ENCODE results near the gene COPS4. TPM values are rescaled to one million over a fixed set of nuclear protein-coding genes. Genes with fewer than 3 reads are reported as not detected.

The COPS4 gene
- total and polyA plus RNA-seq, 2 of the 8 experiments (the other 6 are each of a cell fraction or from before 2014, with no cell fraction given): 14.9 to 28.3 TPM

- no peaks in the 10 kb centered on the region for H3K9me3 ChIP-seq (ENCODE audit: insufficient read depth in 2 of 2, low read depth in 1 of 2, low read length in 1 of 2)
- no peaks in the 10 kb centered on the region for H3K79me1 ChIP-seq (ENCODE audit: low read depth, low read length)
- ChIA-PET CTCF (ENCODE audit: partially characterized antibody) (interaction anchor here (1.2 kb wide), 1 partner anchor 135 kb away, joined by 3 read pairs; no protein-coding TSS in a partner anchor), POLR2A (ENCODE audit: partially characterized antibody) (interaction anchor here (0.6 to 1.6 kb wide), 4 partner anchors 13 to 247 kb away, joined by 3 to 4 read pairs (median 3); partner anchors contain the start of gene COPS4)
- H3K18ac ChIP-seq (ENCODE audit: extremely low read depth, low read length): no peak overlapping the region; the same call in 1 of the 2 replicates
- DNase-seq (ENCODE audit: low read depth in 1 of 2, low spot score in 2 of 2) (peak in 1 of 2 experiments; percentile 56), FAIRE-seq (no peak)
- no peaks in the 10 kb centered on the region for H3K23me2 ChIP-seq (ENCODE audit: low read depth, low read length)
- H3K36me3 ChIP-seq (ENCODE audit: control insufficient read depth in 2 of 4, insufficient read depth in 4 of 4, low read length in 3 of 4): no peaks in the 10 kb centered on the region
- H2BK20ac ChIP-seq (ENCODE audit: low read length): no peak overlapping the region; the same call in 1 of the 2 replicates
- WGBS, 2 experiments (ENCODE audit: extremely low coverage in 1 of 2, insufficient coverage in 1 of 2, insufficient read length in 1 of 2, insufficient replicate concordance in 2 of 2, low coverage in 1 of 2, low lambda C conversion rate in 2 of 2, missing lambda C conversion rate in 1 of 2): 79% methylated on average over 8 of the region's 8 CpGs; no CpG with 5 or more reads in 1 of the 2 experiments
- peak overlapping the region; percentile 88; the same call in 1 of the 2 replicates for H2BK15ac ChIP-seq (ENCODE audit: low read length)
- H2BK5ac ChIP-seq (ENCODE audit: low read depth, low read length): no peak overlapping the region
- no peaks in the 10 kb centered on the region for H4K20me1 ChIP-seq (replicated peaks in 1 of 2; ENCODE audit: control insufficient read depth in 1 of 2, insufficient read depth in 2 of 2, low read length in 2 of 2)
- no peak overlapping the region for H2BK120ac ChIP-seq (replicated peaks; ENCODE audit: low read depth, low read length)
- no peak overlapping the region; a peak in 1 of 8 replicates for H3K4me3 ChIP-seq (ENCODE audit: extremely low read depth in 1 of 4, insufficient read depth in 2 of 4, low read depth in 3 of 4, low read length in 4 of 4)
- H3K4me2 ChIP-seq (ENCODE audit: insufficient read depth in 1 of 2, low read depth in 2 of 2, low read length in 2 of 2): peak overlapping the region; percentile 27 to 32; a peak in 2 of 4 replicates
- no peak overlapping the region for H3K56ac ChIP-seq (replicated peaks; ENCODE audit: insufficient read length, low read depth, low read length)
- H2AFZ ChIP-seq (ENCODE audit: low read length): no peak overlapping the region
- H3K9ac ChIP-seq (replicated peaks in 1 of 4; ENCODE audit: extremely low read depth in 1 of 4, low read depth in 3 of 4, low read length in 3 of 4): no peak overlapping the region
- H4K8ac ChIP-seq (ENCODE audit: extremely low read depth, insufficient read depth, low read length): no peak overlapping the region
- no peak overlapping the region for H3K4ac ChIP-seq (replicated peaks; ENCODE audit: insufficient read length, low read depth, low read length)
- H4K5ac ChIP-seq (ENCODE audit: insufficient read length, low read depth, low read length): peak overlapping the region; percentile 44
- H2AK5ac ChIP-seq (ENCODE audit: low read depth, low read length): no peak overlapping the region
- H4K91ac ChIP-seq (replicated peaks; ENCODE audit: insufficient read length, low read length): no peak overlapping the region
- H3K79me2 ChIP-seq (ENCODE audit: control insufficient read depth in 1 of 2, insufficient read depth in 2 of 2, low read length in 2 of 2): no peaks in the 10 kb centered on the region
- H3K4me1 ChIP-seq (replicated peaks in 1 of 4; ENCODE audit: control insufficient read depth in 3 of 4, insufficient read depth in 4 of 4, low read length in 3 of 4): peaks cover 0 to 10% (median 0%) of the 10 kb centered on the region in 4 experiments; a peak in 2 of 7 replicates
- H3K27me3 ChIP-seq (replicated peaks in 1 of 4; ENCODE audit: control insufficient read depth in 3 of 4, extremely low read depth in 1 of 4, insufficient read depth in 3 of 4, low read length in 3 of 4): no peaks in the 10 kb centered on the region
- H3K23ac ChIP-seq (ENCODE audit: insufficient read length): no peak overlapping the region
- H3K14ac ChIP-seq (ENCODE audit: insufficient read length): no peak overlapping the region
- no peak overlapping the region; the same call in 1 of the 2 replicates for H2BK12ac ChIP-seq (ENCODE audit: low read depth, low read length)
- H3K27ac ChIP-seq (ENCODE audit: low read depth, low read length): no peak overlapping the region
- no peak for TF ChIP-seq TAF7 (optimal IDR thresholded peaks at IDR 0.05; ENCODE audit: borderline replicate concordance, low read depth, low read length)
- no peak for TF ChIP-seq CEBPB (IDR thresholded peaks at IDR 0.05; ENCODE audit: low read depth, low read length)
- TF ChIP-seq NANOG (IDR thresholded peaks at IDR 0.05; ENCODE audit: insufficient read depth, low read depth, low read length, poor library complexity, severe bottlenecking): no peak
- no peak for TF ChIP-seq ASH2L (IDR thresholded peaks at IDR 0.05; ENCODE audit: low read length)
- TF ChIP-seq RXRA (IDR thresholded peaks at IDR 0.05; ENCODE audit: insufficient read depth, low read depth, low read length): 0 out of 2 replicates have a peak, but pooled peaks have one; percentile 16
- TF ChIP-seq, protein P1, sequence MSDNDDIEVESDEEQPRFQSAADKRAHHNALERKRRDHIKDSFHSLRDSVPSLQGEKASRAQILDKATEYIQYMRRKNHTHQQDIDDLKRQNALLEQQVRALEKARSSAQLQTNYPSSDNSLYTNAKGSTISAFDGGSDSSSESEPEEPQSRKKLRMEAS (IDR thresholded peaks at IDR 0.05): no peak
- TF ChIP-seq SRF (IDR thresholded peaks at IDR 0.05; ENCODE audit: low read depth, low read length): no peak
- TF ChIP-seq EP300 (IDR thresholded peaks at IDR 0.05; ENCODE audit: borderline replicate concordance in 1 of 2, low read depth in 2 of 2, low read length in 2 of 2): no peak
- TF ChIP-seq, protein P2, sequence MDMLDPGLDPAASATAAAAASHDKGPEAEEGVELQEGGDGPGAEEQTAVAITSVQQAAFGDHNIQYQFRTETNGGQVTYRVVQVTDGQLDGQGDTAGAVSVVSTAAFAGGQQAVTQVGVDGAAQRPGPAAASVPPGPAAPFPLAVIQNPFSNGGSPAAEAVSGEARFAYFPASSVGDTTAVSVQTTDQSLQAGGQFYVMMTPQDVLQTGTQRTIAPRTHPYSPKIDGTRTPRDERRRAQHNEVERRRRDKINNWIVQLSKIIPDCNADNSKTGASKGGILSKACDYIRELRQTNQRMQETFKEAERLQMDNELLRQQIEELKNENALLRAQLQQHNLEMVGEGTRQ (IDR thresholded peaks at IDR 0.05; ENCODE audit: low read length): no peak
- no peak for TF ChIP-seq RAD21 (IDR thresholded peaks at IDR 0.05 in 1 of 2, conservative IDR thresholded peaks at IDR 0.05 in 1 of 2; ENCODE audit: low read depth in 2 of 2, low read length in 2 of 2)
These were observed 80.8 kb downstream of the COPS4 start for GRCh38 chr4:83115656-83116285.
